Hepatic stellate cell (primary cell): ENCODE measurements around the gene GRID1.

Experiments used
- DNase-seq: peaks from one replicate; pipeline ENCODE4 v3.0.0; 2011; ENCODE audit warnings: low spot score

GRID1 gene

GRCh38 chr10:86266446-86267242 is 100.0 kb downstream of the GRID1 start:
- no peak for DNase-seq

GRCh38 chr10:86265895-86266259 is 100.7 kb downstream of the GRID1 start:
- no peak for DNase-seq

GRCh38 chr10:86265236-86265894 is 101.2 kb downstream of the GRID1 start:
- no peak for DNase-seq

- DNase-seq: no peak
Observed at GRCh38 chr10:86264481-86265231, 101.9 kb downstream of the GRID1 start.

GRCh38 chr10:86263907-86264306 is 102.7 kb downstream of the GRID1 start:
- DNase-seq: no peak

GRCh38 chr10:86263209-86263608 is 103.4 kb downstream of the GRID1 start:
- DNase-seq: no peak

- DNase-seq: no peak
Observed at GRCh38 chr10:86262688-86263181, 103.9 kb downstream of the GRID1 start.

GRCh38 chr10:86261941-86262687 is 104.5 kb downstream of the GRID1 start:
- no peak for DNase-seq

- no peak for DNase-seq
Observed at GRCh38 chr10:86261470-86261869, 105.1 kb downstream of the GRID1 start.

- no peak for DNase-seq
Observed at GRCh38 chr10:86260564-86260963, 106.0 kb downstream of the GRID1 start.

- DNase-seq: no peak
Observed at GRCh38 chr10:86259901-86260562, 106.6 kb downstream of the GRID1 start.

GRCh38 chr10:86258941-86259340 is 107.7 kb downstream of the GRID1 start:
- no peak for DNase-seq

- DNase-seq: no peak
Observed at GRCh38 chr10:86258499-86258898, 108.1 kb downstream of the GRID1 start.

- no peak for DNase-seq
Observed at GRCh38 chr10:86257683-86258082, 108.9 kb downstream of the GRID1 start.

GRCh38 chr10:86256690-86257315 is 109.8 kb downstream of the GRID1 start:
- DNase-seq: no peak

- DNase-seq: no peak
Observed at GRCh38 chr10:86255405-86256251, 111.0 kb downstream of the GRID1 start.

GRCh38 chr10:86254526-86255174 is 111.9 kb downstream of the GRID1 start:
- DNase-seq: no peak

GRCh38 chr10:86254081-86254480 is 112.5 kb downstream of the GRID1 start:
- no peak for DNase-seq
